ENCODE data around the gene F2R.

The F2R gene

DNA sequence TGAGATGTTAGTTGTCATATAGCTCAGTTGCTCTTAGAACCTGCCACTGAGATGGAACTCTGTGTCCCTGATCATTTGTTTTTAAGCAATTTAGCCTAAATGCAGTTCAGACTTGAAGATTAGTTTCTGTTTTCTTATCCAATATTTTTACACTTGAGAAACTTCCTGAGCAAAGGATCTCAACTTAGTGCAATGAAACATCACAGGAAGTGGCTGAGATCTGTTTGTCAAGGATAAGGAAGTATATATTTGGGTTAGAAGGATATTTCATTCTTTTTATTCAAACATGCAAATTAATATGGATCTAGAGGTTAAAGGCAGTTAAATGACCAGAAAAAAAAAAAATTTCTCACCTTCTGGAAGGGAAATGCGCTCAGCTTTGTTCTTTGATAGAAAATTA is 19.7 kb upstream of the F2R start:
- Histone ChIP-seq H3K4me3 (ENCODE audit: insufficient read length, low read depth) (no peak overlapping the region), H3K9ac (ENCODE audit: insufficient read length, low read depth) (no peak overlapping the region), H3K4me1 (ENCODE audit: insufficient read depth, insufficient read length) (no peaks in the 10 kb centered on the region), H3K9me3 (ENCODE audit: insufficient read depth, low read length) (no peaks in the 10 kb centered on the region), H3K27me3 (ENCODE audit: insufficient read depth, insufficient read length) (no peaks in the 10 kb centered on the region), H3K36me3 (ENCODE audit: insufficient read depth, insufficient read length, low read length) (peaks cover 4% of the 10 kb centered on the region)
- no peak for DNase-seq (ENCODE audit: low read depth, low spot score)
- TF ChIP-seq SUZ12 (IDR thresholded peaks at IDR 0.05; ENCODE audit: extremely low read depth, insufficient read depth, insufficient read length): no peak
- no peak for TF ChIP-seq YY1 (IDR thresholded peaks at IDR 0.05; ENCODE audit: insufficient read depth, insufficient read length)
- no peak for TF ChIP-seq ZNF274 (IDR thresholded peaks at IDR 0.05; ENCODE audit: low read depth, low read length)

DNA sequence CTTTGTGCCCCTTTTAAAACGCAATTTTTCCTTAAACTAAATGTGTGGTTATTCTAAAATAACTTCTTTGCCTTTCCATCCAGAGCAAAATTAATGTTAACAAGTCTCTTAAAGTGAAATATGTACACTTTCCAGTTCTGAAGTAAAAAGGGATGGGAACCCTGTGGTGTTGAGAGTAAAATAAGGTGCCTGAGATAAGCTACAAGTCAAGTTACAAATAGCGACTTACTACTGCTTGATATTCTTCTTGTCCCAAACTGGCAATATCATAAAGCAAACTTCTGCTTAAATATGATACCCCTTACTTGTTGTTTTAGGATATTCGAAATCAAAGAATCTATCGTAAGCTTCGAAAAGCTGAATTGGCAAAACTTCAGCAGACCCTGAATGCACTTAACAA is 18.3 kb upstream of the F2R start:
- peaks cover 7% of the 10 kb centered on the region for H3K36me3 ChIP-seq (ENCODE audit: insufficient read depth, insufficient read length, low read length)
- H3K9me3 ChIP-seq (ENCODE audit: insufficient read depth, low read length): no peaks in the 10 kb centered on the region
- no peaks in the 10 kb centered on the region for H3K27me3 ChIP-seq (ENCODE audit: insufficient read depth, insufficient read length)
- H3K9ac ChIP-seq (ENCODE audit: insufficient read length, low read depth): no peak overlapping the region
- DNase-seq (ENCODE audit: low read depth, low spot score): no peak
- TF ChIP-seq YY1 (IDR thresholded peaks at IDR 0.05; ENCODE audit: insufficient read depth, insufficient read length) (no peak), ZNF274 (IDR thresholded peaks at IDR 0.05; ENCODE audit: low read depth, low read length) (no peak), SUZ12 (IDR thresholded peaks at IDR 0.05; ENCODE audit: extremely low read depth, insufficient read depth, insufficient read length) (no peak)
- H3K4me1 ChIP-seq (ENCODE audit: insufficient read depth, insufficient read length): no peaks in the 10 kb centered on the region
- no peak overlapping the region for H3K4me3 ChIP-seq (ENCODE audit: insufficient read length, low read depth)

GRCh38 chr5:76700571-76700970 is 15.4 kb upstream of the F2R start:
- no peak for DNase-seq (ENCODE audit: low read depth, low spot score)
- peaks cover 7% of the 10 kb centered on the region for H3K36me3 ChIP-seq (ENCODE audit: insufficient read depth, insufficient read length, low read length)

GRCh38 chr5:76701298-76701697 is 14.6 kb upstream of the F2R start:
- H3K27me3 ChIP-seq (ENCODE audit: insufficient read depth, insufficient read length): no peaks in the 10 kb centered on the region
- H3K4me3 ChIP-seq (ENCODE audit: insufficient read length, low read depth): no peak overlapping the region
- H3K4me1 ChIP-seq (ENCODE audit: insufficient read depth, insufficient read length): no peaks in the 10 kb centered on the region
- TF ChIP-seq YY1 (IDR thresholded peaks at IDR 0.05; ENCODE audit: insufficient read depth, insufficient read length) (no peak), SUZ12 (IDR thresholded peaks at IDR 0.05; ENCODE audit: extremely low read depth, insufficient read depth, insufficient read length) (no peak), ZNF274 (IDR thresholded peaks at IDR 0.05; ENCODE audit: low read depth, low read length) (no peak)
- no peak for DNase-seq (ENCODE audit: low read depth, low spot score)
- peaks cover 7% of the 10 kb centered on the region for H3K36me3 ChIP-seq (ENCODE audit: insufficient read depth, insufficient read length, low read length)
- H3K9ac ChIP-seq (ENCODE audit: insufficient read length, low read depth): no peak overlapping the region
- H3K9me3 ChIP-seq (ENCODE audit: insufficient read depth, low read length): no peaks in the 10 kb centered on the region

More at GRCh38 chr5:76700571-76700970, 15.4 kb upstream of the F2R start:
- TF ChIP-seq SUZ12 (IDR thresholded peaks at IDR 0.05; ENCODE audit: extremely low read depth, insufficient read depth, insufficient read length) (no peak), ZNF274 (IDR thresholded peaks at IDR 0.05; ENCODE audit: low read depth, low read length) (no peak), YY1 (IDR thresholded peaks at IDR 0.05; ENCODE audit: insufficient read depth, insufficient read length) (no peak)
- H3K9me3 ChIP-seq (ENCODE audit: insufficient read depth, low read length): no peaks in the 10 kb centered on the region
- no peak overlapping the region for H3K4me3 ChIP-seq (ENCODE audit: insufficient read length, low read depth)
- H3K4me1 ChIP-seq (ENCODE audit: insufficient read depth, insufficient read length): no peaks in the 10 kb centered on the region
- no peaks in the 10 kb centered on the region for H3K27me3 ChIP-seq (ENCODE audit: insufficient read depth, insufficient read length)
- no peak overlapping the region for H3K9ac ChIP-seq (ENCODE audit: insufficient read length, low read depth)

DNA sequence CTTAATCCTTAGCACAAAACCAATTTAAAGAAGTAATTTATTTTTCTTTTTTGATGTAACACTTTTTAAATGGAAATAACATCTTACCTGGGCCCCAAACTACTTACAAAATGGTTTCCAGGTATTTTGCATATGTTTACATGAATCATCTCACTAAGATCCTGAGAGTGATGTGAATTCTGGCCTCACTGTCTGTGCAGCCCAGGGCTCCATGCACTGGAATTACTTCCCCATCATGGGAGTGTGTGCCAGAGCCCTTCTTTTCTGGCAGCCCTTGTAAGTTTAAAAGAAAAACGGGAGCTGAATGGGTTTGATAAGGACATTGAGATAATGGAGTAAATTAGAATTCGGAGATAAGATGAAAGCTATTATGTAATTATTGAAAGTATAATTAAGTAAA is 12.2 kb upstream of the F2R start:
- Histone ChIP-seq H3K4me3 (ENCODE audit: insufficient read length, low read depth) (no peak overlapping the region), H3K36me3 (ENCODE audit: insufficient read depth, insufficient read length, low read length) (peaks cover 7% of the 10 kb centered on the region), H3K27me3 (ENCODE audit: insufficient read depth, insufficient read length) (no peaks in the 10 kb centered on the region), H3K9me3 (ENCODE audit: insufficient read depth, low read length) (no peaks in the 10 kb centered on the region), H3K4me1 (ENCODE audit: insufficient read depth, insufficient read length) (no peaks in the 10 kb centered on the region), H3K9ac (ENCODE audit: insufficient read length, low read depth) (no peak overlapping the region)
- DNase-seq (ENCODE audit: low read depth, low spot score): no peak
- no peak for TF ChIP-seq YY1 (IDR thresholded peaks at IDR 0.05; ENCODE audit: insufficient read depth, insufficient read length)
- no peak for TF ChIP-seq ZNF274 (IDR thresholded peaks at IDR 0.05; ENCODE audit: low read depth, low read length)
- no peak for TF ChIP-seq SUZ12 (IDR thresholded peaks at IDR 0.05; ENCODE audit: extremely low read depth, insufficient read depth, insufficient read length)

GRCh38 chr5:76704131-76704663 is 11.7 kb upstream of the F2R start:
- Histone ChIP-seq H3K9me3 (ENCODE audit: insufficient read depth, low read length) (no peaks in the 10 kb centered on the region), H3K36me3 (ENCODE audit: insufficient read depth, insufficient read length, low read length) (peaks cover 7% of the 10 kb centered on the region), H3K4me3 (ENCODE audit: insufficient read length, low read depth) (no peak overlapping the region), H3K4me1 (ENCODE audit: insufficient read depth, insufficient read length) (no peaks in the 10 kb centered on the region), H3K27me3 (ENCODE audit: insufficient read depth, insufficient read length) (no peaks in the 10 kb centered on the region), H3K9ac (ENCODE audit: insufficient read length, low read depth) (no peak overlapping the region)
- TF ChIP-seq SUZ12 (IDR thresholded peaks at IDR 0.05; ENCODE audit: extremely low read depth, insufficient read depth, insufficient read length) (no peak), ZNF274 (IDR thresholded peaks at IDR 0.05; ENCODE audit: low read depth, low read length) (no peak), YY1 (IDR thresholded peaks at IDR 0.05; ENCODE audit: insufficient read depth, insufficient read length) (no peak)
- DNase-seq (ENCODE audit: low read depth, low spot score): no peak

GRCh38 chr5:76705574-76705973 is 10.4 kb upstream of the F2R start:
- TF ChIP-seq SUZ12 (IDR thresholded peaks at IDR 0.05; ENCODE audit: extremely low read depth, insufficient read depth, insufficient read length) (no peak), YY1 (IDR thresholded peaks at IDR 0.05; ENCODE audit: insufficient read depth, insufficient read length) (no peak), ZNF274 (IDR thresholded peaks at IDR 0.05; ENCODE audit: low read depth, low read length) (no peak)
- no peaks in the 10 kb centered on the region for H3K4me1 ChIP-seq (ENCODE audit: insufficient read depth, insufficient read length)

More at GRCh38 chr5:76705574-76705973, 10.4 kb upstream of the F2R start:
- Histone ChIP-seq H3K9me3 (ENCODE audit: insufficient read depth, low read length) (no peaks in the 10 kb centered on the region), H3K9ac (ENCODE audit: insufficient read length, low read depth) (no peak overlapping the region), H3K36me3 (ENCODE audit: insufficient read depth, insufficient read length, low read length) (peaks cover 7% of the 10 kb centered on the region), H3K27me3 (ENCODE audit: insufficient read depth, insufficient read length) (no peaks in the 10 kb centered on the region), H3K4me3 (ENCODE audit: insufficient read length, low read depth) (no peak overlapping the region)
- no peak for DNase-seq (ENCODE audit: low read depth, low spot score)
